Measurements from ENCODE around the gene LINC01488.
A peak's percentile ranks its signal among the peaks of the same experiment; 100 is the strongest.

LINC01488 gene

GRCh38 chr11:69479591-69480271 is 1.7 kb upstream of the LINC01488 start:
- no peak for DNase-seq

- DNase-seq: peak; percentile 19
These were observed 693 bp upstream of the LINC01488 start for GRCh38 chr11:69480547-69481392.

DNA sequence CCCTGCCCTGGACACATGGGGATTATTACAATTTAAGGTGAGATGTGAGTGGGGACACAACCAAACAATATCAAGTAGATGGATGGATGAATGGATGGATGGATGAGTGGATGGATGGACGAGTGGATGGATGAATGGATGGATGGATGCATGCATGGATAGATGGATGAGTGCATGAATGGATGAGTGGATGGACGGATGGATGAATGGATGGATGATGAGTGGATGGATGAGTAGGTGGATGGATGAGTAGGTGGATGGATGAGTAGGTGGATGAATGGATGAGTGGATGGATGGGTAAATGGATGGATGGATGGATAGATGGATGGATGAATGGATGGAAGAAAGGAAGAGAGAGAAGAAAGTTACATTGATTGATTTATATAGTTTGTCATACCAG is 859 bp downstream of the LINC01488 start:
- no peak for DNase-seq

- no peak for DNase-seq
These were observed 1.7 kb downstream of the LINC01488 start for GRCh38 chr11:69483170-69483569.

- DNase-seq: no peak
These were observed 2.4 kb downstream of the LINC01488 start for GRCh38 chr11:69483691-69484426.

DNA sequence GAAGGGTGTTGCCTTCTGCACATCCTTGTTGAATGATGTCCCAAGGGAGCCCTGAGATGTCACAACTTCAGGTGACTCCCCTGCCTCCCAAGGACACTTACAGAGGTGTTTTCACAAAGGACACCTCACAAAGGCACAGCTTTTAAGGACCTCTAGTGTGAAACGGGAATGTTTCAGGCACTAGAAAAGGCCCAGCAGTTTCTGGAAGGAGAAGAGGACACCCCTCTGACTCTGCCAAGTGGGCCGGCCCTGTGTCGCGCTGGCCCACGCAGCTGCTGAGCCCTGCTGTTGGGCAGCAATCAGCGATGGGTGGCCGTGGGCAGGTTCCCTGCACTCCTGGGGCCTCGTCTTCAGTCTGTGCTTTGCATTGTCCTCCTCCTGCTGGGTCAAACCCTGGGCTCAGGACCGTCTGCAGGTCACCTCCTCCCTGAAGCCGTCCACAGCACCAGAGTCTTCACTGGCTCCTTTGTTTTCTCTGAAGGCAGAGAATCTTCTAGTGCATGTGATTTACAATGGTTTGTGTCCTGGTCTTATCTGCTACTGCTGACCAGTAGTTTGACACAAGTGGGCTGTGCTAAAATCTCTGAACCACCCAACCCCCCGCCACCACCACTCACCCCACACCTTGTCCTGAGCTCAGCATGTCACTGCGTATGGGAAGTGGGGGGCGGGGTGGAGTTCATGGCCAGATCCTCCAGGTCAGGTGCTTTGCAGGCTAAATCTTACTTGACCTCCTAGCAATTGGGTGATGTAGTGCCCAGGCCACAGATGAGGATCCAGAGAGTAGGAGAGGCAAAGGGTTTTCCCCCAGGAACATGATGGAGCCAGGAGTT is 3.2 kb downstream of the LINC01488 start:
- no peak for DNase-seq

GRCh38 chr11:69485337-69486041 is 4.0 kb downstream of the LINC01488 start:
- DNase-seq: no peak

DNA sequence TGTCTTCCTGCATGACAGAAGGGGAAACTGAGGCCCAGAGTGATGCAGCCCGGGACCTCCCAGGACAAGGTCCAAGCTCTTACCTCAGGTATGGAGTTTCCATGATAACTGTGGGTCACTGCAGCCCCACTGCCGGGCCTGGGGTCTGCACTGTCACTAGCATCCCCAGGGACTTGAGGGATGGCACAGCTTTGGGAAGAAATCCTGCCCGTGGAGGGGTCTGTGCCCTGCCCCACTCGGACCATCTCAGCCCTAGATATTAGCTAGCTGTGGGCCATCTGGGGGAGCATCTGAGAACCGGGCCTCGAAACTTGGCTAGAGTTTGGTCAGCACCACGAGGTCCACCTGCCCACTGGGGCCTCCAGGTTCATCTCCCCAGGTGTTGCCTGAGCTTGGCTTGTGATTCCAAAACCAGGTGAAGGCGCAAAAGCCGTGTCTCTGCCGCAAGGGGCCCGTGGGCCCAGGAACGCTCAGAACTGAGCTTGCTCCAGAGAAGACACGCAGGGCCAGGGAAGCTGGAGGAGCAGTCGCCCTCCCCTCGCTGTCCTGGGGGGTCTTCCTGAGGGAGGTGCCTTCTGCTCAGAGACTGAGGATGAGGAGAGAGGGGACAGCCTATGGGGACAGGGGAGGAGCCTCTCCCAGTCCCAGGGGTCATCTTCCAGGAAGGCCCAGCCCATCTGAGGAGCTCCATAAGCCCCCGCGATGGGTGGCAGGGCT is 4.8 kb downstream of the LINC01488 start:
- DNase-seq: no peak

DNA sequence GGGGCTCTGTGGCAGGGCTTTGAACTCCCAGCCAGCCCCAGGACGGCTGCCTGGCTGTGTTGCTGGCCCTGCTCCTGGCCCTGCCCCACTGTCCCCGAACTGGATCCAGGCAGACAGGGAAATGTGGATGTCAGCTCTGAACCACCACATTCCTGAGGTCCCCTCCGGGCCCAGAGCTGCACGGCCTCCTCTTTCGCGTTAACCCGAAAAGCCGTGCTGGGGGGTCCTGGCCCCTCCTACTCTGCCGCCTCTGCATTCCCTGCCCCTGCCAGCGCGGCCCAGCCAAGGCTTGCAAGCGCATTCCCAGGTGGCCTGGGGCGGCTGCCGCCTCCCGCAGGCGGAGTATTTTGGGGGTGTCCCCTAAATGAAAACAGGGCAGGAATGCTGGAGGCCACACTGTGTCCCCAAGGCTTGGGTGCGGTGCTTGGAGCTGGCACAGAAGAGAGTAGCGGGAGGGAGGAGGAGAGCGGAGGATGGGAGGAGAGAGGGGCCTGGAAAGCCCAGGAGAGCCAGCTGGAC is 5.4 kb downstream of the LINC01488 start:
- peak; percentile 75 for DNase-seq

GRCh38 chr11:69487391-69487790 is 5.9 kb downstream of the LINC01488 start:
- DNase-seq: no peak

DNA sequence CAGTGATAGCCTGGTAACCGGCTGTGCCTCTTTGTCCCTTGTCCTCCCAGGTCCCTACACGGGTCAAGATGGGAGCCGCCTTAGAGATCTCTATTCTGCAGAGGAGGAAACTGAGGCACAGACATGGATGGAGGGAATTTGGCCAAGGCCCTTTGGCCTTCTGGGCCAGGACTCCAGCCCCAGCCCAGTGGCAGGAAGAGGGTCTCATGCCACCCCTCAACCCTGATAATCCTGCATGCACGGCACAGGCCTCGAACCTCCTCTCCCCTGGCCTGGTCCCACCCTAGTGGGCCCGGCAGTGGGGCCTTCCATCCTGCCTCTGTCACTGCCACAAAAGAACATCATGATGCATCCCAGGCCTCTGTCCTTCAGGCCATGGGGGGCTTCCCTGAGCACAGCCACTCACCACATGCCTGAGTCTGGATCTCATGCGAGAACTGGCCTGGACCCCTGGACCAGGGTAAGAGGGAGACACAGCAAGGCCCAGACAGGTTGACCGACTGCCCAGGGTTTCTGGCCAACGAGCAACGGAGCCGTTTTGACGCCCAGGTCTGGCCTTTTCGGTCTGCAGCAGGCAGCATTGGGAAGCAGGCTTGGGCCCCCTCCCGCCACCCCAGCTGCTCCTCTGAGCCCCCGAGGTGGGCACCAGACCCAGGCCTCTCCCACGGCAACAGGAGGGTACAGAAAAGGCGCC is 6.5 kb downstream of the LINC01488 start:
- DNase-seq: no peak

DNA sequence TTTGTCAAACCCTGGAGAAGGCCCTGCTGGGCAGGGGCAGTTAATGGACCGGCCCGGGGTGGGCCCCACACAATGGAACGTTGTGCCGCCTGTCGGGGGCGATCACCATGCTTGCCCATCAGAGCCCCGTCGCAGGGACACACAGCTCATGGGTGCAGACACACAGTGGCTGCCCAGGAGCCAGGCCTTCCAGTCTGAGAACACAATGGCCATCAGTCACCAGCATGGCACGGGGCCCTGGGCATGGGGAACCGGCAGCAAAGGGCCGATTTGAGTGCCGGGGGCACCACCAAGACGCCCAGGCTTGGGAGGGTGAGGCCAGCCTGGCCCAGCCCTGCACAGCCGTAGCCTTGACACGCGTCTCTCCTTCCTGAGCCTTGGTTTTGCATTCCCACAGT is 7.1 kb downstream of the LINC01488 start:
- DNase-seq: no peak

DNA sequence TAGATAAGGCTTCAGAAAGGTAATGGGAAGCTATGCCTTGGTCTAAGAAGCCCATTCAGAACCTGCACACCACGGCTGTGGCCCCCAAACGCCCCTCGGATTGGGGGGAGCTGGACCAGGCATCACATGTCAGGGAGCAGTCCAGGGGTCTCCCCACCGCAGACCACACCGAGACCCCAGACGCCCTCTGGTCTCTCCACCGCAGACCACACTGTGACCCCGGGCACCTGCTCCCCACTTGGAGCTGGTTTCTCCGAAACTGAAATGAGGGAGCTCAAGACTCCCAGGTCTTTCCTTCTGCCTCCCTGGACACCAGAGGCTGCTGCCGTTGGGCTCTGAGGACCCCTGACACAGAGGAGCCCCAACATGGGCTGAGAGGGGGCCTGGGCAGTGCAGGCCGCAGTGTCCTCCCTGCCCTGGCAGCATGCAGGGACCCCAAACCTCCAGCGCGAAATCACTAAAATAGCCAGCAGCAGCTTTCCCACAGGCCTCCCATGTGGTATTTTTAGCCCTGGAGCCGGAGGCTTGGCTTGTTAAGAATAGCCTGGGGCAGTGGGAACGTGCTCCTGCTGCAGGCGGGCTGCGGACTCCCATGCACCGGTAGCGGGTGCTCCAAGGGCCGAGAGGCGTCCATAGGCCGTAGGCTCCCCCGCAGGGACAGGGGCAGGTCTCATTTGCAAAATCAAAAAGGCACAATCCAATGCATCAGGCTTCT is 7.7 kb downstream of the LINC01488 start:
- DNase-seq: no peak

DNA sequence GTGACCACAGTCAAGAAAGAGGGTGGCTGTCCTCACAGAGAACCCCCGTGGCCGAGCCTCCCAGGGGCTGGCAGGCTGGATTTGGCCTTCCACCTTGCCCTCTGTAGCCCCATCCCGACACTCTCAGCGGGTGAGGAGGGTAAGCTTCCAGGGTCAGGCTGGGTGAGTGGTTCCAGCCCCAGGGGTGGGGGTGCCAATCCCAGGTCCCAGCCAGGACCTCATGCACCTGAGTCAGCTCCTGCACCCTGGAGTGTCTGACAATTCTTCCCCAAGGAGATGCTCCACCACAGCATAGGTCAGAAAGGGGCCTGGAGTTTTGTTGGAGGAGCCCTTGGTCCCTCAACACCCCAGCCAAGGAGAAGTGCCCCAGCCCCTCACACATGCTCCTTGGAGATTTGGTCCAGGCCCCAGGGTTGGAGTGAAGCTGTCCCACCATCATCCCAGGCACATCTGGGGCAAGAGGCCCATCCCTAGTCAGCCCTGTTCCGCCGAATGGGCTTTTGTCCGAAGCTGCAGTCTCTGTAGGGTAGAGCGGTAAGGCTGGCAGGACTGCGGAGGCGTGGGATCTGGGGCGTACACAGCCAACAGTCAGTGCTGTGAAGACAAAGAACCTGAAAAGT is 8.4 kb downstream of the LINC01488 start:
- no peak for DNase-seq

DNA sequence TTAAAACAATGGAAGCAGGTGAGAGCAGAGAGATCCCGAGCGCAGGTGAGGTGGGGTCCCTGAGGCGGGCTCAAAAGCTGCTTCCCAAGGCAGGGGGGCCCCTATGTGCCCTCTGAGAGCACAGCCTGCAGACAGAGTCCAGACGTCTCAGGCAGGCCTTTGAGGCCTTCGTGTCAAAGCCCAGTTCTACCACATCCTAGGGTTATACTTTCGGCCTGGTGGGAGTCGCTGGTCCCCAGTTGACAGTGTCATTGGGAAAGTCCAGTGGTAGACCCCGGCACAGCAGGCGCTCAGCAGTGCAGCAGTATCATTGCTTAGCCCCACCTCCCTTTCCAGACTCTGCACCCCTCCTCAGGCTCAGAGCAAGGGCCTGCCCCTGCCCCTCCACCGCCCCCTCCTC is 9.1 kb downstream of the LINC01488 start:
- no peak for DNase-seq

- no peak for DNase-seq
These were observed 9.9 kb downstream of the LINC01488 start for GRCh38 chr11:69491071-69492031.

GRCh38 chr11:69492201-69492991 is 10.9 kb downstream of the LINC01488 start:
- no peak for DNase-seq

All from fibroblast of skin of scalp (primary cell).